DOHH2 (cell line): ENCODE measurements around the gene TLCD1.

Experiments
- H3F3A ChIP-seq: fragments of 200-600 bp; sonication (generic), shearing (Covaris generic); 2 replicates; pipeline ENCODE4 v1.6.0; 2016; ENCODE audit warnings: antibody characterized with exemption, mild to moderate bottlenecking; ENCODE audit not compliant: control insufficient read depth, insufficient read depth
- H3K27ac ChIP-seq: fragments of 200-600 bp; sonication (generic); 2 replicates; pipeline ENCODE4 v1.5.1; 2014; ENCODE audit warnings: low read depth, mild to moderate bottlenecking, low read length, moderate library complexity
- H3K27me3 ChIP-seq: fragments of 200-600 bp; sonication (generic); 2 replicates; pipeline ENCODE4 v1.6.1; 2014; ENCODE audit warnings: mild to moderate bottlenecking, low read length, mixed read lengths; ENCODE audit not compliant: control insufficient read depth
- H3K36me3 ChIP-seq: fragments of 200-600 bp; sonication (generic); 2 replicates; pipeline ENCODE4 v1.6.1; 2014; ENCODE audit warnings: mild to moderate bottlenecking, low read length, moderate library complexity, mixed read lengths; ENCODE audit not compliant: control insufficient read depth
- H3K4me1 ChIP-seq: fragments of 200-600 bp; sonication (generic); 2 replicates; pipeline ENCODE4 v1.6.1; 2014; ENCODE audit warnings: mild to moderate bottlenecking, low read length, mixed read lengths; ENCODE audit not compliant: control insufficient read depth
- H3K4me2 ChIP-seq: fragments of 200-600 bp; sonication (generic); 2 replicates; pipeline ENCODE4 v1.6.0; 2014; ENCODE audit warnings: mild to moderate bottlenecking, low read length, moderate library complexity
- H3K4me3 ChIP-seq: fragments of 200-600 bp; sonication (generic); 2 replicates; pipeline ENCODE4 v1.5.1; 2014; ENCODE audit warnings: mild to moderate bottlenecking, low read length, mixed read lengths
- H3K79me2 ChIP-seq: fragments of 200-600 bp; sonication (generic); 2 replicates; pipeline ENCODE4 v1.6.1; 2014; ENCODE audit warnings: mild to moderate bottlenecking, low read length, mixed read lengths; ENCODE audit not compliant: control insufficient read depth
- H3K9me2 ChIP-seq: fragments of 200-600 bp; sonication (generic); replicated peaks from 2 replicates; pipeline ENCODE4 v1.6.1; 2014; ENCODE audit warnings: mild to moderate bottlenecking, low read length, mixed read lengths; ENCODE audit not compliant: control insufficient read depth
- H3K9me3 ChIP-seq: fragments of 200-600 bp; sonication (generic); 2 replicates; pipeline ENCODE4 v1.6.1; 2014; ENCODE audit warnings: antibody characterized with exemption, low read length, mixed read lengths; ENCODE audit not compliant: control insufficient read depth, insufficient read depth
- H4K20me1 ChIP-seq: fragments of 200-600 bp; sonication (generic); 2 replicates; pipeline ENCODE4 v1.6.0; 2014; ENCODE audit warnings: low read depth, mild to moderate bottlenecking, antibody characterized with exemption, low read length, moderate library complexity; ENCODE audit not compliant: control insufficient read depth, insufficient read depth
- CTCF ChIP-seq: fragments of 200-600 bp; sonication (generic); IDR thresholded peaks from one replicate; pipeline ENCODE4 v1.5.1; 2014; ENCODE audit warnings: antibody characterized with exemption, mild to moderate bottlenecking, low read depth, low read length; ENCODE audit not compliant: poor library complexity, severe bottlenecking
- EZH2phosphoT487 ChIP-seq: fragments of 200-600 bp; sonication (generic); IDR thresholded peaks from 2 replicates; pipeline ENCODE4 v1.6.1; 2017; ENCODE audit warnings: borderline replicate concordance, mild to moderate bottlenecking, antibody characterized with exemption, low read length, moderate library complexity, mixed read lengths

The TLCD1 gene

GRCh38 chr17:28710861-28711722 is 14.9 kb downstream of the TLCD1 start:
- no peak for TF ChIP-seq CTCF
- no peak for TF ChIP-seq EZH2phosphoT487
- Histone ChIP-seq H3K4me1 (peaks cover 26% of the 10 kb centered on the region), H3F3A (peaks cover 12% of the 10 kb centered on the region)

DNA sequence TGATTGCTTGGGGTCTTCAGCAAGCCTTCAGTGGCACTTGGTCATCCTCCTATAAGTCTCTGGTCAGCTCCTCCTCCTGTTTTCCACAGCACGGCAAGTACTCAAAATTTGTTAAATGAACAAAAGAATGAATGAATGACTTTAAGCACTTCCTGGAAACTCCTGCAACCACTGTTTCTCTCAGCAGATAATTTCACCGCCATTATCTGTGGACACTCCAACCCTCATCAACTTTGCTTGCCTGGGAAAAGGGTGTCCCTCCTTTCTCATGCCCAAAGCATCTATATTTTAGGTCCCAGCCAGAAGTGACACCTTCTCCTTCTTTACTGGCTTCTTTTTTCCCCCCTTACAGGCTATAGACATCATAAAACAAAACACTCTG is 18.7 kb downstream of the TLCD1 start:
- Histone ChIP-seq H3K9me3 (no peaks in the 10 kb centered on the region), H3K79me2 (peaks cover 9% of the 10 kb centered on the region), H4K20me1 (no peaks in the 10 kb centered on the region), H3K36me3 (peaks cover 27% of the 10 kb centered on the region), H3F3A (peaks cover 10% of the 10 kb centered on the region), H3K4me3 (no peak overlapping the region), H3K9me2 (no peaks in the 10 kb centered on the region), H3K27me3 (no peaks in the 10 kb centered on the region), H3K4me1 (peaks cover 21% of the 10 kb centered on the region), H3K4me2 (no peak overlapping the region), H3K27ac (no peak overlapping the region)
- no peak for TF ChIP-seq EZH2phosphoT487
- no peak for TF ChIP-seq CTCF

More at GRCh38 chr17:28710861-28711722, 14.9 kb downstream of the TLCD1 start:
- peak overlapping the region; percentile 65 for H3K27ac ChIP-seq
- peak overlapping the region; percentile 91 for H3K4me2 ChIP-seq
- H3K9me3 ChIP-seq, result no peaks in the 10 kb centered on the region
- H3K4me3 ChIP-seq, result peak overlapping the region; percentile 92
- H3K27me3 ChIP-seq, result no peaks in the 10 kb centered on the region
- no peaks in the 10 kb centered on the region for H4K20me1 ChIP-seq
- peaks cover 5% of the 10 kb centered on the region; the same call in 1 of the 2 replicates for H3K36me3 ChIP-seq
- peaks cover 9% of the 10 kb centered on the region for H3K79me2 ChIP-seq
- no peaks in the 10 kb centered on the region for H3K9me2 ChIP-seq

- Histone ChIP-seq H3K4me3 (no peak overlapping the region), H3K79me2 (peaks cover 9% of the 10 kb centered on the region), H3F3A (peaks cover 10% of the 10 kb centered on the region), H3K27me3 (no peaks in the 10 kb centered on the region), H3K4me2 (no peak overlapping the region), H3K9me2 (no peaks in the 10 kb centered on the region), H3K4me1 (peaks cover 14% of the 10 kb centered on the region), H3K36me3 (peaks cover 33% of the 10 kb centered on the region), H3K9me3 (no peaks in the 10 kb centered on the region), H3K27ac (no peak overlapping the region), H4K20me1 (no peaks in the 10 kb centered on the region)
- TF ChIP-seq EZH2phosphoT487 (no peak), CTCF (no peak)
These were observed 19.3 kb downstream of the TLCD1 start for GRCh38 chr17:28706471-28707338.
